Endothelial cell of umbilical vein (primary cell): ENCODE data around the gene PLXNB3.

Source experiments
- POLR2AphosphoS5 ChIP-seq: IDR thresholded peaks from 2 replicates; pipeline ENCODE4 v1.6.1; 2012; ENCODE audit warnings: low read depth, mild to moderate bottlenecking, control low read depth, low read length, moderate library complexity; ENCODE audit not compliant: insufficient read depth
- TF ChIP-seq, protein P1 (sequence below), 2 donors: IDR thresholded peaks; 1 replicate in 1 of 2; 2 replicates in 1 of 2; pipeline ENCODE4 v1.5.1; 2011; ENCODE audit warnings: low read length in 2 of 2, mild to moderate bottlenecking in 2 of 2, moderate library complexity in 2 of 2, control low read depth in 1 of 2, inconsistent platforms in 1 of 2, low read depth in 1 of 2; ENCODE audit not compliant: insufficient read depth in 1 of 2; ENCODE audit errors: extremely low read depth in 1 of 2

DNA sequence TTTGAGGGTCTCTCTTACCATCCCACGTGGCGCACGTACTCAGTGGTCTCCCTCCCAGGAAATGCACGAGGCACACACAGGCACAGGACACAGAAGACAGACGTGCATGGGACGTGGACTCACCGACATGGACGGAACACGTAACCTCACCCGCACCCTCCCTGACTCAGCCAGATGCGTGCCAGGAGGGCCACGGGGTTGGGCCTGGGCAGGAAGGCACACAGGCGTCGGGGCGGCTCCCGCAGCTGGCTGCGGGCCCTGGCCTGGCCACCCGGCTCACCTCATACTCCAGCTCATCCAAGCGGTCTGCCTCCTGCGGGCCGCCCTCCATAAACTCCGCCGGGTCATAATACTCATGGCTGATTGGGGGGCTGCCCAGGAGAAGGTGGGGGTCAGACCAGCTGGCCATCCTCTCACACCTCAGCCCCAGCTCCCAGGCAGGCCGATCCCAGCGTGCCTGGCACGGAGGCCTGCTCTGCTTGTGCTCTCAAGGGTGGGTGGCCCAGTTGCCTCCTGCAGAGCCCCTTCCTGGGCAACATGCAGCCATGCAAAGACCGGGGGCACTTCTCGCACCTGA is 43.0 kb downstream of the PLXNB3 start:
- TF ChIP-seq, protein P1, sequence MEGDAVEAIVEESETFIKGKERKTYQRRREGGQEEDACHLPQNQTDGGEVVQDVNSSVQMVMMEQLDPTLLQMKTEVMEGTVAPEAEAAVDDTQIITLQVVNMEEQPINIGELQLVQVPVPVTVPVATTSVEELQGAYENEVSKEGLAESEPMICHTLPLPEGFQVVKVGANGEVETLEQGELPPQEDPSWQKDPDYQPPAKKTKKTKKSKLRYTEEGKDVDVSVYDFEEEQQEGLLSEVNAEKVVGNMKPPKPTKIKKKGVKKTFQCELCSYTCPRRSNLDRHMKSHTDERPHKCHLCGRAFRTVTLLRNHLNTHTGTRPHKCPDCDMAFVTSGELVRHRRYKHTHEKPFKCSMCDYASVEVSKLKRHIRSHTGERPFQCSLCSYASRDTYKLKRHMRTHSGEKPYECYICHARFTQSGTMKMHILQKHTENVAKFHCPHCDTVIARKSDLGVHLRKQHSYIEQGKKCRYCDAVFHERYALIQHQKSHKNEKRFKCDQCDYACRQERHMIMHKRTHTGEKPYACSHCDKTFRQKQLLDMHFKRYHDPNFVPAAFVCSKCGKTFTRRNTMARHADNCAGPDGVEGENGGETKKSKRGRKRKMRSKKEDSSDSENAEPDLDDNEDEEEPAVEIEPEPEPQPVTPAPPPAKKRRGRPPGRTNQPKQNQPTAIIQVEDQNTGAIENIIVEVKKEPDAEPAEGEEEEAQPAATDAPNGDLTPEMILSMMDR (IDR thresholded peaks at IDR 0.05; ENCODE audit: extremely low read depth in 1 of 2, insufficient read depth in 1 of 2, low read depth in 1 of 2, low read length in 2 of 2) = no peak
- TF ChIP-seq POLR2AphosphoS5 = no peak
